ENCODE data around the gene TOB2.

TOB2 gene

DNA sequence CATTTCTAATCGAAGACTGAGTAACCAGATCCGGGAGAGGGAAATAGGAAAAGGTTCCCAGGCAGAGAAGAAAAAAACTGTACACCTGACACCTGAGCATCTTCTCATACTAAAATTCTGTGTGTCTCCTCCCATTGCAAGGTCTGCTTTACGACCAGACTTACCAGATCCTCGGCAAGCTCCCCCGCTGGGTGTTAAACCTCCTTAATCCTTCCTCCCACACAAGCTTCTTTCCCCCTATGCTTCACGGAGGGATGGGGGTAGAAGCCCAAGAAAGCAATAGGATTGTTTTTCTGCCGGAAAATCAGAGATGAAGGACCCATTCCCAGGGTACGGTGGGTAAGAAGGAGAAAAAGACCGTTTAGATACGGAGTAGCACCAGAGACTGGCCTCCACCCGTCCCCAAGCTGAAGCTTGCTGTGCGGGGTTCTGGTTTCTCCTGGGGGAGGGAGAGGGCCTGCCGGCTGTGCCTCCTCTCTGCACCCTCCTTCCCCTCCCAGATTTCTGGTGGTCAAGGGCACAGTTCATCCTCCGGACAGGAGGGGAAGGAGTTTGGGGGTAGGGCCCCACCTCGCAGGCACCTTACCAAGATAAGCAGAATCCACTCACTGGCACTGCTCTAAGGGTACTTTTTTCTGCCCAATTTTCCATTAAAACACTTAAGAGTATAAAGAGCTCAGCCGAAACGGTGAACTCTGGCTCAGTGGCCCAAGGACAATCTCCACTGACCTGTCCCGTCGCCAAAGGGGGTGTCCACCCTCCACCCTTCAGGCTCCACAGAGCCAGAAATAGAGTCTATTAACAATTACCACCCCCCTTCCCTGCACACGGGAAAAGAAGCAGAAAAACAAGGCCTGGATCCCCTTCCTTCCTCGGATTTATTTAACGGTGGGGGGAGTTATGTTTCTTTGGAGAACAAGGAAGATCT is 1.2 kb downstream of the TOB2 start (continued):
- TF ChIP-seq, protein P1, sequence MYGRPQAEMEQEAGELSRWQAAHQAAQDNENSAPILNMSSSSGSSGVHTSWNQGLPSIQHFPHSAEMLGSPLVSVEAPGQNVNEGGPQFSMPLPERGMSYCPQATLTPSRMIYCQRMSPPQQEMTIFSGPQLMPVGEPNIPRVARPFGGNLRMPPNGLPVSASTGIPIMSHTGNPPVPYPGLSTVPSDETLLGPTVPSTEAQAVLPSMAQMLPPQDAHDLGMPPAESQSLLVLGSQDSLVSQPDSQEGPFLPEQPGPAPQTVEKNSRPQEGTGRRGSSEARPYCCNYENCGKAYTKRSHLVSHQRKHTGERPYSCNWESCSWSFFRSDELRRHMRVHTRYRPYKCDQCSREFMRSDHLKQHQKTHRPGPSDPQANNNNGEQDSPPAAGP (tag by site-specific recombination; IDR thresholded peaks at IDR 0.05) = peak; percentile 78; the same call in 1 of the 2 replicates
- TF ChIP-seq OVOL3 (tag by site-specific recombination; IDR thresholded peaks at IDR 0.05) (no peak), ZNF776 (tag by site-specific recombination; IDR thresholded peaks at IDR 0.05; ENCODE audit: borderline replicate concordance) (no peak), IKZF3 (tag by site-specific recombination; IDR thresholded peaks at IDR 0.05) (peak; percentile 35; the same call in 1 of the 2 replicates), ZNF214 (tag by site-specific recombination; IDR thresholded peaks at IDR 0.05; ENCODE audit: borderline replicate concordance) (no peak), ZNF266 (tag by site-specific recombination; IDR thresholded peaks at IDR 0.05; ENCODE audit: low read depth) (no peak), ZNF292 (tag by site-specific recombination; IDR thresholded peaks at IDR 0.05; ENCODE audit: borderline replicate concordance, low read depth) (no peak), ZNF132 (tag by site-specific recombination; IDR thresholded peaks at IDR 0.05; ENCODE audit: borderline replicate concordance) (no peak), ZNF155 (tag by site-specific recombination; IDR thresholded peaks at IDR 0.05) (no peak), ZNF521 (tag by site-specific recombination; IDR thresholded peaks at IDR 0.05) (no peak), ZNF16 (tag by site-specific recombination; IDR thresholded peaks at IDR 0.05; ENCODE audit: low read depth) (no peak), ZNF274 (IDR thresholded peaks at IDR 0.05; ENCODE audit: low read length) (no peak), ZNF274 (tag by site-specific recombination; IDR thresholded peaks at IDR 0.05; ENCODE audit: borderline replicate concordance) (no peak), GLI4 (tag by site-specific recombination; IDR thresholded peaks at IDR 0.05) (no peak), ZNF791 (tag by site-specific recombination; IDR thresholded peaks at IDR 0.05) (no peak), ZNF792 (tag by site-specific recombination; IDR thresholded peaks at IDR 0.05) (no peak), REPIN1 (tag by site-specific recombination; IDR thresholded peaks at IDR 0.05; ENCODE audit: low read depth) (no peak), ZBTB1 (tag by site-specific recombination; IDR thresholded peaks at IDR 0.05) (peak; percentile 20; the same call in 1 of the 2 replicates), ZNF248 (tag by site-specific recombination; IDR thresholded peaks at IDR 0.05) (no peak), ZNF510 (tag by site-specific recombination; IDR thresholded peaks at IDR 0.05; ENCODE audit: insufficient replicate concordance) (no peak), ZSCAN16 (tag by site-specific recombination; IDR thresholded peaks at IDR 0.05) (no peak), ZNF426 (tag by site-specific recombination; IDR thresholded peaks at IDR 0.05) (no peak), ZNF140 (tag by site-specific recombination; IDR thresholded peaks at IDR 0.05) (no peak), BCL11A (tag by site-specific recombination; IDR thresholded peaks at IDR 0.05; ENCODE audit: low read depth) (no peak)
- TF ChIP-seq, protein P2, sequence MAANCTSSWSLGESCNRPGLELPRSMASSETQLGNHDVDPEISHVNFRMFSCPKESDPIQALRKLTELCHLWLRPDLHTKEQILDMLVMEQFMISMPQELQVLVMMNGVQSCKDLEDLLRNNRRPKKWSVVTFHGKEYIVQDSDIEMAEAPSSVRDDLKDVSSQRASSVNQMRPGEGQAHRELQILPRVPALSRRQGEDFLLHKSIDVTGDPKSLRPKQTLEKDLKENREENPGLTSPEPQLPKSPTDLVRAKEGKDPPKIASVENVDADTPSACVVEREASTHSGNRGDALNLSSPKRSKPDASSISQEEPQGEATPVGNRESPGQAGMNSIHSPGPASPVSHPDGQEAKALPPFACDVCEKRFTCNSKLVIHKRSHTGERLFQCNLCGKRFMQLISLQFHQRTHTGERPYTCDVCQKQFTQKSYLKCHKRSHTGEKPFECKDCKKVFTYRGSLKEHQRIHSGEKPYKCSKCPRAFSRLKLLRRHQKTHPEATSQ (tag by site-specific recombination; IDR thresholded peaks at IDR 0.05) = no peak
- TF ChIP-seq, protein P3, sequence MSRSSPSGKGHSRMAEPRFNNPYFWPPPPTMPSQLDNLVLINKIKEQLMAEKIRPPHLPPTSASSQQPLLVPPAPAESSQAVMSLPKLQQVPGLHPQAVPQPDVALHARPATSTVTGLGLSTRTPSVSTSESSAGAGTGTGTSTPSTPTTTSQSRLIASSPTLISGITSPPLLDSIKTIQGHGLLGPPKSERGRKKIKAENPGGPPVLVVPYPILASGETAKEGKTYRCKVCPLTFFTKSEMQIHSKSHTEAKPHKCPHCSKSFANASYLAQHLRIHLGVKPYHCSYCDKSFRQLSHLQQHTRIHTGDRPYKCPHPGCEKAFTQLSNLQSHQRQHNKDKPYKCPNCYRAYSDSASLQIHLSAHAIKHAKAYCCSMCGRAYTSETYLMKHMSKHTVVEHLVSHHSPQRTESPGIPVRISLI (tag by site-specific recombination; IDR thresholded peaks at IDR 0.05) = 0 out of 2 replicates have a peak, but pooled peaks have one; percentile 30
- TF ChIP-seq, protein P4, sequence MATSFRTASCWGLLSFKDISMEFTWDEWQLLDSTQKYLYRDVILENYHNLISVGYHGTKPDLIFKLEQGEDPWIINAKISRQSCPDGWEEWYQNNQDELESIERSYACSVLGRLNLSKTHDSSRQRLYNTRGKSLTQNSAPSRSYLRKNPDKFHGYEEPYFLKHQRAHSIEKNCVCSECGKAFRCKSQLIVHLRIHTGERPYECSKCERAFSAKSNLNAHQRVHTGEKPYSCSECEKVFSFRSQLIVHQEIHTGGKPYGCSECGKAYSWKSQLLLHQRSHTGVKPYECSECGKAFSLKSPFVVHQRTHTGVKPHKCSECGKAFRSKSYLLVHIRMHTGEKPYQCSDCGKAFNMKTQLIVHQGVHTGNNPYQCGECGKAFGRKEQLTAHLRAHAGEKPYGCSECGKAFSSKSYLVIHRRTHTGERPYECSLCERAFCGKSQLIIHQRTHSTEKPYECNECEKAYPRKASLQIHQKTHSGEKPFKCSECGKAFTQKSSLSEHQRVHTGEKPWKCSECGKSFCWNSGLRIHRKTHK (tag by site-specific recombination; IDR thresholded peaks at IDR 0.05) = no peak
- TF ChIP-seq, protein P5, sequence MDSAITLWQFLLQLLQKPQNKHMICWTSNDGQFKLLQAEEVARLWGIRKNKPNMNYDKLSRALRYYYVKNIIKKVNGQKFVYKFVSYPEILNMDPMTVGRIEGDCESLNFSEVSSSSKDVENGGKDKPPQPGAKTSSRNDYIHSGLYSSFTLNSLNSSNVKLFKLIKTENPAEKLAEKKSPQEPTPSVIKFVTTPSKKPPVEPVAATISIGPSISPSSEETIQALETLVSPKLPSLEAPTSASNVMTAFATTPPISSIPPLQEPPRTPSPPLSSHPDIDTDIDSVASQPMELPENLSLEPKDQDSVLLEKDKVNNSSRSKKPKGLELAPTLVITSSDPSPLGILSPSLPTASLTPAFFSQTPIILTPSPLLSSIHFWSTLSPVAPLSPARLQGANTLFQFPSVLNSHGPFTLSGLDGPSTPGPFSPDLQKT (IDR thresholded peaks at IDR 0.05; ENCODE audit: borderline replicate concordance, low read depth, low read length) = no peak
- TF ChIP-seq, protein P6, sequence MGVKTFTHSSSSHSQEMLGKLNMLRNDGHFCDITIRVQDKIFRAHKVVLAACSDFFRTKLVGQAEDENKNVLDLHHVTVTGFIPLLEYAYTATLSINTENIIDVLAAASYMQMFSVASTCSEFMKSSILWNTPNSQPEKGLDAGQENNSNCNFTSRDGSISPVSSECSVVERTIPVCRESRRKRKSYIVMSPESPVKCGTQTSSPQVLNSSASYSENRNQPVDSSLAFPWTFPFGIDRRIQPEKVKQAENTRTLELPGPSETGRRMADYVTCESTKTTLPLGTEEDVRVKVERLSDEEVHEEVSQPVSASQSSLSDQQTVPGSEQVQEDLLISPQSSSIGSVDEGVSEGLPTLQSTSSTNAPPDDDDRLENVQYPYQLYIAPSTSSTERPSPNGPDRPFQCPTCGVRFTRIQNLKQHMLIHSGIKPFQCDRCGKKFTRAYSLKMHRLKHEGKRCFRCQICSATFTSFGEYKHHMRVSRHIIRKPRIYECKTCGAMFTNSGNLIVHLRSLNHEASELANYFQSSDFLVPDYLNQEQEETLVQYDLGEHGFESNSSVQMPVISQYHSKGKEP (tag by site-specific recombination; IDR thresholded peaks at IDR 0.05) = no peak
- TF ChIP-seq, protein P7, sequence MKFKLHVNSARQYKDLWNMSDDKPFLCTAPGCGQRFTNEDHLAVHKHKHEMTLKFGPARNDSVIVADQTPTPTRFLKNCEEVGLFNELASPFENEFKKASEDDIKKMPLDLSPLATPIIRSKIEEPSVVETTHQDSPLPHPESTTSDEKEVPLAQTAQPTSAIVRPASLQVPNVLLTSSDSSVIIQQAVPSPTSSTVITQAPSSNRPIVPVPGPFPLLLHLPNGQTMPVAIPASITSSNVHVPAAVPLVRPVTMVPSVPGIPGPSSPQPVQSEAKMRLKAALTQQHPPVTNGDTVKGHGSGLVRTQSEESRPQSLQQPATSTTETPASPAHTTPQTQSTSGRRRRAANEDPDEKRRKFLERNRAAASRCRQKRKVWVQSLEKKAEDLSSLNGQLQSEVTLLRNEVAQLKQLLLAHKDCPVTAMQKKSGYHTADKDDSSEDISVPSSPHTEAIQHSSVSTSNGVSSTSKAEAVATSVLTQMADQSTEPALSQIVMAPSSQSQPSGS (tag by site-specific recombination; IDR thresholded peaks at IDR 0.05; ENCODE audit: low read depth) = no peak
